Measurements from ENCODE around the gene C9orf78. TPM values are rescaled to one million over a fixed set of nuclear protein-coding genes. Genes with fewer than 3 reads are reported as not detected.

The C9orf78 gene
- 19.2 TPM for total RNA-seq

- Histone ChIP-seq H3K4me3 (peak within 1 kb of the TSS; percentile 93 to 100), H3K27ac (peak within 1 kb of the TSS; percentile 95 to 98), H3K36me3 (peaks cover 26 to 29% of the 10 kb centered on the region in 2 donors), H3K27me3 (no peaks in the 10 kb centered on the region), H3K4me1 (peaks cover 5 to 42% of the 10 kb centered on the region in 2 donors), H3K9me3 (no peaks in the 10 kb centered on the region)
- intact Hi-C loops (cut with DNase I): loop anchor here (1.0 to 10.0 kb wide), 3 partner anchors 11 to 400 kb away; partner anchors contain the start of gene TOR1A
- TF ChIP-seq CTCF (IDR thresholded peaks at IDR 0.05): no peak
- peak; percentile 67 to 97 for DNase-seq (ENCODE audit: low spot score in 2 of 2)
Measured at GRCh38 chr9:129835128-129835859, at the start of gene C9orf78, which contains the start of gene USP20. Gene C9orf78, minus strand, starts transcription at chr9:129835275. Its CDS starts 54 bp downstream, at chr9:129835221. Gene USP20, plus strand, starts transcription at chr9:129835458. Its CDS starts 17,098 bp downstream, at chr9:129852556.

- intact Hi-C loops (cut with DNase I): loop anchor here (1.0 to 5.0 kb wide), 5 partner anchors 47 to 353 kb away; partner anchors contain the start of genes C9orf78, FNBP1 and USP20
- Histone ChIP-seq H3K27me3 (no peaks in the 10 kb centered on the region), H3K27ac (peak overlapping the region; percentile 79 to 83), H3K36me3 (peaks cover 14 to 15% of the 10 kb centered on the region in 2 donors), H3K4me1 (peaks cover 11 to 22% of the 10 kb centered on the region in 2 donors), H3K4me3 (peak overlapping the region; percentile 29 to 55), H3K9me3 (no peaks in the 10 kb centered on the region)
- TF ChIP-seq CTCF (IDR thresholded peaks at IDR 0.05): no peak
- peak; percentile 80 to 95 for DNase-seq (ENCODE audit: low spot score in 2 of 2)
Measured at GRCh38 chr9:129884220-129885017, 49.3 kb upstream of the C9orf78 start.

- H3K27ac ChIP-seq: no peak overlapping the region
- TF ChIP-seq CTCF (IDR thresholded peaks at IDR 0.05): no peak
- no peaks in the 10 kb centered on the region for H3K9me3 ChIP-seq
- H3K36me3 ChIP-seq: peaks cover 0 to 23% of the 10 kb centered on the region in 2 donors
- peaks cover 11 to 22% of the 10 kb centered on the region in 2 donors for H3K4me1 ChIP-seq
- intact Hi-C loops (cut with DNase I): loop anchor here (5.0 kb wide), 2 partner anchors 44 to 356 kb away; partner anchors contain the start of genes C9orf78 and USP20
- H3K4me3 ChIP-seq: no peak overlapping the region
- H3K27me3 ChIP-seq: no peaks in the 10 kb centered on the region
- DNase-seq (ENCODE audit: low spot score in 2 of 2): no peak
Measured at GRCh38 chr9:129881547-129882324, 46.7 kb upstream of the C9orf78 start.

GRCh38 chr9:129880654-129881546 is 45.8 kb upstream of the C9orf78 start:
- peaks cover 5 to 13% of the 10 kb centered on the region in 2 donors for H3K4me1 ChIP-seq
- intact Hi-C loops (cut with DNase I): loop anchor here (5.0 kb wide), 2 partner anchors 44 to 356 kb away; partner anchors contain the start of genes C9orf78 and USP20
- TF ChIP-seq CTCF (IDR thresholded peaks at IDR 0.05): no peak
- no peaks in the 10 kb centered on the region for H3K27me3 ChIP-seq
- H3K27ac ChIP-seq: no peak overlapping the region
- DNase-seq (ENCODE audit: low spot score in 2 of 2): no peak
- H3K4me3 ChIP-seq: no peak overlapping the region
- H3K9me3 ChIP-seq: no peaks in the 10 kb centered on the region
- H3K36me3 ChIP-seq: peaks cover 0 to 29% of the 10 kb centered on the region in 2 donors
